CD14-positive monocyte (primary cell): ENCODE measurements around the gene ZFP36. TPM values are rescaled to one million over a fixed set of nuclear protein-coding genes. Genes with fewer than 3 reads are reported as not detected.

Experiments
- DNase-seq, 3 donors: peaks; one replicate each; pipeline ENCODE4 v3.0.0-alpha.2; 2011 to 2022
- H2AFZ ChIP-seq: 2 replicates; pipeline ENCODE4 v1.6.0; 2012; ENCODE audit warnings: mild to moderate bottlenecking, low read depth, low read length, inconsistent platforms; ENCODE audit not compliant: insufficient read depth, poor library complexity, severe bottlenecking
- H3K27ac ChIP-seq, 2 donors: 1 replicate in 1 of 2; 2 replicates in 1 of 2; pipeline ENCODE4 v1.5.1; 2012 to 2013; ENCODE audit warnings: low read length in 2 of 2, control low read depth in 1 of 2, inconsistent platforms in 1 of 2, low read depth in 1 of 2, mild to moderate bottlenecking in 1 of 2
- H3K27me3 ChIP-seq, 2 donors: one replicate each; pipeline versions ENCODE4 v1.6.0 to v1.6.1; 2011 to 2013; ENCODE audit warnings: low read length in 2 of 2; ENCODE audit not compliant: control insufficient read depth in 2 of 2, insufficient read depth in 2 of 2
- H3K36me3 ChIP-seq, 2 donors: replicated peaks in 1 of 2; 1 replicate in 1 of 2; 2 replicates in 1 of 2; pipeline versions ENCODE4 v1.5.1 to v1.6.1; 2012 to 2013; ENCODE audit warnings: low read length in 2 of 2, control low read depth in 1 of 2, inconsistent platforms in 1 of 2, mild to moderate bottlenecking in 1 of 2; ENCODE audit not compliant: insufficient read depth in 2 of 2, control insufficient read depth in 1 of 2
- H3K4me1 ChIP-seq, 2 donors: 1 replicate in 1 of 2; 2 replicates in 1 of 2; pipeline versions ENCODE4 v1.5.1 to v1.6.1; 2012 to 2013; ENCODE audit warnings: low read length in 2 of 2, control low read depth in 1 of 2, inconsistent platforms in 1 of 2, mild to moderate bottlenecking in 1 of 2, moderate library complexity in 1 of 2; ENCODE audit not compliant: insufficient read depth in 2 of 2, control insufficient read depth in 1 of 2
- H3K4me2 ChIP-seq: replicated peaks from 2 replicates; pipeline ENCODE3; 2012; ENCODE audit warnings: low read length, moderate library complexity, mild to moderate bottlenecking; ENCODE audit not compliant: poor library complexity, severe bottlenecking; ENCODE audit errors: extremely low read depth
- H3K4me3 ChIP-seq, 3 experiments: fragments of 200-600 bp in 1 of 3; sonication (generic) in 1 of 3; replicated peaks in 1 of 3; 1 replicate in 2 of 3; 2 replicates in 1 of 3; pipeline ENCODE4 v1.5.1; 2011 to 2013; ENCODE audit warnings: low read length in 3 of 3, mild to moderate bottlenecking in 3 of 3, control low read depth in 2 of 3, low read depth in 2 of 3, inconsistent platforms in 1 of 3, moderate library complexity in 1 of 3
- H3K79me2 ChIP-seq: 2 replicates; pipeline ENCODE4 v1.6.0; 2012; ENCODE audit warnings: mild to moderate bottlenecking, control low read depth, inconsistent platforms, low read length, moderate library complexity; ENCODE audit not compliant: insufficient read depth
- H3K9ac ChIP-seq: 2 replicates; pipeline ENCODE4 v1.6.0; 2017; ENCODE audit warnings: low read length, mild to moderate bottlenecking; ENCODE audit not compliant: insufficient read depth, poor library complexity, severe bottlenecking
- H3K9me3 ChIP-seq, 2 donors: replicated peaks in 1 of 2; 1 replicate in 1 of 2; 2 replicates in 1 of 2; pipeline versions ENCODE4 v1.5.1 to v1.6.1; 2012 to 2013; ENCODE audit warnings: low read length in 2 of 2, control low read depth in 1 of 2; ENCODE audit not compliant: control insufficient read depth in 1 of 2, insufficient read depth in 1 of 2
- H4K20me1 ChIP-seq: 2 replicates; pipeline ENCODE4 v1.6.0; 2012; ENCODE audit warnings: mild to moderate bottlenecking, low read length, control low read depth, moderate library complexity; ENCODE audit not compliant: insufficient read depth
- H3K27ac Mint-ChIP-seq, 7 donors: one replicate each; pipeline ENCODE4 v1.8.0; 2020; ENCODE audit warnings: mild to moderate bottlenecking in 7 of 7, mixed read lengths in 7 of 7, moderate library complexity in 6 of 7, inconsistent platforms in 2 of 7
- H3K27me3 Mint-ChIP-seq, 3 donors: one replicate each; pipeline ENCODE4 v1.8.0; 2021 to 2022; ENCODE audit warnings: low read depth in 3 of 3, mild to moderate bottlenecking in 3 of 3, mixed read lengths in 3 of 3, moderate library complexity in 3 of 3, inconsistent platforms in 1 of 3
- H3K36me3 Mint-ChIP-seq, 2 donors: one replicate each; pipeline ENCODE4 v1.8.0; 2020; ENCODE audit warnings: mixed read lengths in 2 of 2, inconsistent platforms in 1 of 2, mild to moderate bottlenecking in 1 of 2
- H3K4me1 Mint-ChIP-seq: one replicate; pipeline ENCODE4 v1.8.0; 2020; ENCODE audit warnings: mild to moderate bottlenecking, mixed read lengths
- H3K4me3 Mint-ChIP-seq, 2 donors: one replicate each; pipeline ENCODE4 v1.8.0; 2020; ENCODE audit warnings: mild to moderate bottlenecking in 2 of 2, mixed read lengths in 2 of 2, moderate library complexity in 1 of 2
- H3K9me3 Mint-ChIP-seq, 7 donors: one replicate each; pipeline ENCODE4 v1.8.0; 2020 to 2022; ENCODE audit warnings: mixed read lengths in 7 of 7, mild to moderate bottlenecking in 6 of 7, moderate library complexity in 6 of 7, inconsistent platforms in 2 of 7
- CTCF ChIP-seq: fragments of 200-600 bp; IDR thresholded peaks from one replicate; pipeline ENCODE4 v1.8.0; 2022; ENCODE audit warnings: antibody characterized with exemption, mild to moderate bottlenecking
- WGBS: methylation state at CpG from one replicate; pipeline ENCODE4 v1.1.5; 2013; ENCODE audit warnings: missing lambda C conversion rate; ENCODE audit not compliant: insufficient coverage; 5-methylcytosine and 5-hydroxymethylcytosine counted together
- intact Hi-C, 2 donors: fragments of 100-400 bp; cut with micrococcal nuclease; formaldehyde crosslinking; loops; one replicate each; pipeline versions ENCODE4 v1.15.0 to v1.15.1; 2023
- polyA plus RNA-seq, 3 donors: library from polyadenylated mRNA; depleted of rRNA in 1 of 3; unstranded in 2 of 3; stranded (reverse) in 1 of 3; fragments of 300-500 nt in 2 of 3; fragments of >200 nt in 1 of 3; fragmentation: Illumina TruSeq in 2 of 3; gene quantifications; 1 replicate in 2 of 3; 2 replicates in 1 of 3; pipeline ENCODE4 v1.2.3, GENCODE V29; 2012 to 2021

Gene ZFP36
- polyA plus RNA-seq, 3 donors = 473 to 2,084 (median 632) TPM

- peaks cover 6 to 27% (median 19%) of the 10 kb centered on the region in 7 donors for H3K9me3 Mint-ChIP-seq
- intact Hi-C loops = no loop called here
- peaks cover 23 to 26% of the 10 kb centered on the region in 2 donors for H3K36me3 ChIP-seq
- no peak overlapping the region for H2AFZ ChIP-seq
- H3K27me3 Mint-ChIP-seq = peaks cover 2 to 36% (median 10%) of the 10 kb centered on the region in 3 donors
- DNase-seq = peak; percentile 66 to 82 (median 73)
- H3K9ac ChIP-seq = peak overlapping the region; percentile 100
- H3K4me3 Mint-ChIP-seq = peak overlapping the region; percentile 91 to 99
- H3K4me1 Mint-ChIP-seq = peaks cover 27% of the 10 kb centered on the region
- peaks cover 61% of the 10 kb centered on the region for H3K79me2 ChIP-seq
- peak overlapping the region; percentile 89 to 96 (median 91) for H3K4me3 ChIP-seq
- peak overlapping the region; percentile 96 to 100 (median 98) for H3K27ac Mint-ChIP-seq
- TF ChIP-seq CTCF = no peak
- peak overlapping the region; percentile 83 for H3K4me2 ChIP-seq
- peaks cover 27 to 31% of the 10 kb centered on the region in 2 donors for H3K4me1 ChIP-seq
- no peaks in the 10 kb centered on the region for H3K27me3 ChIP-seq
- H3K27ac ChIP-seq = peak overlapping the region; percentile 98 to 99
- H3K9me3 ChIP-seq = no peaks in the 10 kb centered on the region
- 37% methylated on average over 5 of the region's 9 CpGs for whole genome bisulfite sequencing
- peaks cover 83% of the 10 kb centered on the region for H4K20me1 ChIP-seq
- peaks cover 40 to 56% of the 10 kb centered on the region in 2 donors for H3K36me3 Mint-ChIP-seq
Observed at GRCh38 chr19:39411081-39411831, 4.6 kb downstream of the ZFP36 start.

GRCh38 chr19:39411832-39412099 is 5.1 kb downstream of the ZFP36 start:
- no peaks in the 10 kb centered on the region for H3K27me3 ChIP-seq
- H3K4me1 ChIP-seq = peaks cover 27 to 31% of the 10 kb centered on the region in 2 donors
- H3K79me2 ChIP-seq = peaks cover 56% of the 10 kb centered on the region
- DNase-seq = peak; percentile 92 to 96 (median 95)
- H3K27me3 Mint-ChIP-seq = peaks cover 2 to 36% (median 10%) of the 10 kb centered on the region in 3 donors
- peak overlapping the region; percentile 100 for H3K9ac ChIP-seq
- H2AFZ ChIP-seq = no peak overlapping the region
- intact Hi-C loops = loop anchor here (2.0 kb wide), 2 partner anchors 13 to 19 kb away; no protein-coding TSS in a partner anchor
- TF ChIP-seq CTCF = peak; percentile 82
- H3K9me3 Mint-ChIP-seq = peaks cover 6 to 27% (median 18%) of the 10 kb centered on the region in 7 donors
- no peaks in the 10 kb centered on the region for H3K9me3 ChIP-seq
- peaks cover 22 to 31% of the 10 kb centered on the region in 2 donors for H3K36me3 ChIP-seq
- 0% methylated on average over 2 of the region's 7 CpGs for WGBS
- H3K36me3 Mint-ChIP-seq = peaks cover 39 to 55% of the 10 kb centered on the region in 2 donors
- peak overlapping the region; percentile 96 to 100 (median 98) for H3K27ac Mint-ChIP-seq
- H3K4me2 ChIP-seq = peak overlapping the region; percentile 83
- peaks cover 26% of the 10 kb centered on the region for H3K4me1 Mint-ChIP-seq
- H4K20me1 ChIP-seq = peaks cover 85% of the 10 kb centered on the region
- peak overlapping the region; percentile 98 to 99 for H3K27ac ChIP-seq
- peak overlapping the region; percentile 91 to 99 for H3K4me3 Mint-ChIP-seq
- peak overlapping the region; percentile 89 to 96 (median 91) for H3K4me3 ChIP-seq
